Neuronal stem cell (in vitro differentiated cells): ENCODE measurements around the gene NKAIN4.
A peak's percentile ranks its signal among the peaks of the same experiment; 100 is the strongest.

Experiments
- DNase-seq: peaks from one replicate; pipeline ENCODE4 v3.0.0-alpha.2; 2013; ENCODE audit warnings: low spot score
- H2AFZ ChIP-seq: one replicate; pipeline ENCODE4 v1.6.1; 2013; ENCODE audit warnings: mild to moderate bottlenecking, low read length, inconsistent platforms
- H2AK5ac ChIP-seq: 2 replicates; pipeline ENCODE4 v1.6.1; 2013; ENCODE audit warnings: low read depth, mild to moderate bottlenecking, inconsistent platforms, low read length, moderate library complexity, mixed read lengths
- H2BK120ac ChIP-seq: 2 replicates; pipeline ENCODE4 v1.6.1; 2013; ENCODE audit warnings: low read depth, mild to moderate bottlenecking, inconsistent platforms, low read length, moderate library complexity, mixed read lengths
- H2BK12ac ChIP-seq: one replicate; pipeline ENCODE4 v1.6.1; 2013; ENCODE audit warnings: low read length, inconsistent platforms
- H2BK15ac ChIP-seq: 2 replicates; pipeline ENCODE4 v1.6.1; 2013; ENCODE audit warnings: mild to moderate bottlenecking, low read length, inconsistent platforms, mixed read lengths
- H2BK5ac ChIP-seq: one replicate; pipeline ENCODE4 v1.6.1; 2013; ENCODE audit warnings: inconsistent platforms, mild to moderate bottlenecking, low read length, moderate library complexity
- H3K14ac ChIP-seq: one replicate; pipeline ENCODE4 v1.6.1; 2013; ENCODE audit warnings: low read length, inconsistent platforms
- H3K18ac ChIP-seq: 2 replicates; pipeline ENCODE4 v1.6.1; 2013; ENCODE audit warnings: low read length, inconsistent platforms
- H3K23ac ChIP-seq: 2 replicates; pipeline ENCODE4 v1.6.1; 2013; ENCODE audit warnings: low read depth, mild to moderate bottlenecking, mixed read lengths, low read length, inconsistent platforms; ENCODE audit not compliant: poor library complexity
- H3K27ac ChIP-seq: replicated peaks from 3 replicates; pipeline ENCODE4 v1.5.1; 2013; ENCODE audit warnings: low read length, inconsistent platforms
- H3K27me3 ChIP-seq, 3 experiments: 2 replicates each; pipeline ENCODE4 v1.6.1; 2013; ENCODE audit warnings: low read length in 3 of 3, mild to moderate bottlenecking in 2 of 3, inconsistent platforms in 1 of 3, low read depth in 1 of 3, mixed read lengths in 1 of 3, moderate library complexity in 1 of 3; ENCODE audit not compliant: control insufficient read depth in 3 of 3, insufficient read depth in 3 of 3
- H3K36me3 ChIP-seq, 2 donors: replicated peaks in 1 of 2; 2 replicates each; pipeline ENCODE4 v1.6.1; 2013; ENCODE audit warnings: low read length in 2 of 2; ENCODE audit not compliant: control insufficient read depth in 2 of 2, insufficient read depth in 2 of 2
- H3K4ac ChIP-seq: 2 replicates; pipeline ENCODE4 v1.6.1; 2013; ENCODE audit warnings: inconsistent platforms, mild to moderate bottlenecking, low read length, moderate library complexity
- H3K4me1 ChIP-seq, 2 donors: 1 replicate in 1 of 2; 2 replicates in 1 of 2; pipeline ENCODE4 v1.6.1; 2013; ENCODE audit warnings: low read length in 2 of 2, low read depth in 1 of 2; ENCODE audit not compliant: control insufficient read depth in 2 of 2, insufficient read depth in 1 of 2
- H3K4me2 ChIP-seq: one replicate; pipeline ENCODE4 v1.6.1; 2013; ENCODE audit warnings: mild to moderate bottlenecking, low read length, inconsistent platforms; ENCODE audit not compliant: insufficient read depth, poor library complexity, severe bottlenecking
- H3K4me3 ChIP-seq, 2 donors: 2 replicates each; pipeline ENCODE4 v1.5.1; 2013; ENCODE audit warnings: low read length in 2 of 2, mild to moderate bottlenecking in 2 of 2, inconsistent platforms in 1 of 2, moderate library complexity in 1 of 2
- H3K79me1 ChIP-seq: one replicate; pipeline ENCODE4 v1.6.1; 2013; ENCODE audit warnings: low read depth, mild to moderate bottlenecking, inconsistent platforms, low read length, moderate library complexity
- H3K9ac ChIP-seq: one replicate; pipeline ENCODE4 v1.6.1; 2013; ENCODE audit warnings: mild to moderate bottlenecking, low read depth, low read length, inconsistent platforms; ENCODE audit not compliant: poor library complexity
- H3K9me3 ChIP-seq, 2 donors: replicated peaks in 1 of 2; 2 replicates each; pipeline versions ENCODE3 to v1.6.1; 2013; ENCODE audit warnings: low read length in 2 of 2, mild to moderate bottlenecking in 2 of 2, inconsistent platforms in 1 of 2, low read depth in 1 of 2, mixed read lengths in 1 of 2, moderate library complexity in 1 of 2; ENCODE audit not compliant: control insufficient read depth in 2 of 2, insufficient read depth in 1 of 2
- H4K8ac ChIP-seq: one replicate; pipeline ENCODE4 v1.6.1; 2013; ENCODE audit warnings: low read depth, mild to moderate bottlenecking, inconsistent platforms, low read length, moderate library complexity
- H4K91ac ChIP-seq: one replicate; pipeline ENCODE4 v1.6.1; 2013; ENCODE audit warnings: low read length, low read depth, mild to moderate bottlenecking, inconsistent platforms; ENCODE audit not compliant: poor library complexity
- WGBS, 2 donors: extraction: QIAGEN DNeasy Blood & Tissue Kit; methylation state at CpG; one replicate each; pipeline ENCODE4 v1.1.7; 2013; ENCODE audit warnings: missing lambda C conversion rate in 2 of 2, mixed read lengths in 1 of 2; ENCODE audit not compliant: insufficient read length in 2 of 2, insufficient replicate concordance in 1 of 2; ENCODE audit errors: extremely low coverage in 2 of 2; 5-methylcytosine and 5-hydroxymethylcytosine counted together

The NKAIN4 gene

GRCh38 chr20:63243604-63244247 lies 10.5 kb downstream of the NKAIN4 start:
- Histone ChIP-seq H2AFZ (no peak overlapping the region), H3K4me1 (peaks cover 11 to 23% of the 10 kb centered on the region in 2 donors), H3K9ac (peak overlapping the region; percentile 77), H3K4me3 (no peak overlapping the region), H2BK12ac (no peak overlapping the region), H3K18ac (peak overlapping the region; percentile 71), H2AK5ac (peak overlapping the region; percentile 46), H3K36me3 (peaks cover 0 to 15% of the 10 kb centered on the region in 2 donors), H3K4ac (peak overlapping the region; percentile 37), H4K8ac (no peak overlapping the region), H2BK120ac (no peak overlapping the region), H2BK15ac (no peak overlapping the region), H3K27me3 (no peaks in the 10 kb centered on the region), H3K23ac (peak overlapping the region; percentile 17), H3K14ac (peak overlapping the region; percentile 38), H3K27ac (no peak overlapping the region), H4K91ac (peak overlapping the region; percentile 72), H3K79me1 (peaks cover 5% of the 10 kb centered on the region), H2BK5ac (no peak overlapping the region), H3K9me3 (no peaks in the 10 kb centered on the region), H3K4me2 (no peak overlapping the region)
- no peak for DNase-seq
- no CpG with 5 or more reads among the region's 25 CpGs for WGBS, 2 donors

- no peak overlapping the region for H3K4ac ChIP-seq
- H3K14ac ChIP-seq, result peak overlapping the region; percentile 56
- no peak overlapping the region for H3K9ac ChIP-seq
- no peak overlapping the region for H3K18ac ChIP-seq
- peaks cover 4% of the 10 kb centered on the region for H3K79me1 ChIP-seq
- no CpG with 5 or more reads among the region's 21 CpGs for WGBS, 2 donors
- H3K4me3 ChIP-seq, result no peak overlapping the region
- H3K23ac ChIP-seq, result no peak overlapping the region
- H4K91ac ChIP-seq, result no peak overlapping the region
- H2BK15ac ChIP-seq, result no peak overlapping the region
- no peak for DNase-seq
- no peak overlapping the region for H2BK120ac ChIP-seq
- H3K9me3 ChIP-seq, result no peaks in the 10 kb centered on the region
- H2BK5ac ChIP-seq, result peak overlapping the region; percentile 54
- no peak overlapping the region for H2AK5ac ChIP-seq
- no peak overlapping the region for H2BK12ac ChIP-seq
- H3K27me3 ChIP-seq, result no peaks in the 10 kb centered on the region
- H3K36me3 ChIP-seq, result peaks cover 0 to 15% of the 10 kb centered on the region in 2 donors
- no peak overlapping the region for H3K4me2 ChIP-seq
- H4K8ac ChIP-seq, result no peak overlapping the region
- no peak overlapping the region for H2AFZ ChIP-seq
- H3K27ac ChIP-seq, result no peak overlapping the region
- peaks cover 11 to 19% of the 10 kb centered on the region in 2 donors for H3K4me1 ChIP-seq
These were observed 11.5 kb downstream of the NKAIN4 start for GRCh38 chr20:63242736-63243135.

DNA sequence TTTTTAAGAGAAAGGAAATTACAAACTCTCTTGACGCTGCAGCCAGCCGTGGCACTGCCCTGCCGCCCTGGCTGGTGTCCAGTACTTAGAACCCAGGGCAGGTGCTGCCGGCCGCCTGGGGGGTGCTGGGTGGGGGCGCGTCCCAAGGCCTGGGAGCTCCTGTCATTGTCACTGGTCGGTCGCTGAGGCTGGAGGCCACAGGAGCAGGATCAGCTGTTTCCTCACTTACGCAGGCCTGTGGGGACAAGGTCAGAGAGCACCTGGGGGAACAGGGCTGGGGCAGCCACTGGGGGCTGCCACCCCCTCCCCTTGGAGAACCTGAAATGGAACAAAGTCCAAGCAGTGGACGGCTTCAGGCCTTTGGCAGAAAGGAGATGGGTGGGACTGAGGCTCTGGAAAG lies 13.0 kb downstream of the NKAIN4 start:
- no peak overlapping the region for H2AK5ac ChIP-seq
- H3K14ac ChIP-seq, result no peak overlapping the region
- no peak overlapping the region for H4K91ac ChIP-seq
- no peak overlapping the region for H2BK120ac ChIP-seq
- no peak overlapping the region for H4K8ac ChIP-seq
- H3K18ac ChIP-seq, result peak overlapping the region; percentile 57
- no peak overlapping the region for H3K23ac ChIP-seq
- no peak overlapping the region for H3K27ac ChIP-seq
- WGBS, 2 donors, result no CpG with 5 or more reads among the region's 11 CpGs
- peaks cover 2 to 15% of the 10 kb centered on the region in 2 donors for H3K4me1 ChIP-seq
- H3K9ac ChIP-seq, result no peak overlapping the region
- no peaks in the 10 kb centered on the region for H3K27me3 ChIP-seq
- no peak for DNase-seq
- H2BK5ac ChIP-seq, result peak overlapping the region; percentile 39
- no peak overlapping the region for H3K4me2 ChIP-seq
- peaks cover under 1% of the 10 kb centered on the region for H3K79me1 ChIP-seq
- no peak overlapping the region for H2BK12ac ChIP-seq
- H2BK15ac ChIP-seq, result no peak overlapping the region
- no peak overlapping the region for H3K4me3 ChIP-seq
- H2AFZ ChIP-seq, result no peak overlapping the region
- peaks cover 0 to under 1% of the 10 kb centered on the region in 2 donors for H3K36me3 ChIP-seq
- no peaks in the 10 kb centered on the region for H3K9me3 ChIP-seq
- H3K4ac ChIP-seq, result no peak overlapping the region

- Histone ChIP-seq H3K4ac (no peak overlapping the region), H3K18ac (no peak overlapping the region), H4K91ac (no peak overlapping the region), H2AK5ac (peak overlapping the region; percentile 47), H3K9ac (no peak overlapping the region), H3K27ac (no peak overlapping the region), H2BK15ac (no peak overlapping the region), H3K4me1 (peaks cover 9 to 27% of the 10 kb centered on the region in 2 donors), H2AFZ (no peak overlapping the region), H2BK5ac (peak overlapping the region; percentile 8), H3K36me3 (no peaks in the 10 kb centered on the region), H3K9me3 (no peaks in the 10 kb centered on the region), H2BK12ac (no peak overlapping the region), H3K27me3 (no peaks in the 10 kb centered on the region), H3K79me1 (no peaks in the 10 kb centered on the region), H3K14ac (no peak overlapping the region), H3K4me3 (no peak overlapping the region), H3K23ac (peak overlapping the region; percentile 25), H4K8ac (no peak overlapping the region), H3K4me2 (no peak overlapping the region), H2BK120ac (no peak overlapping the region)
- no CpG with 5 or more reads among the region's 11 CpGs for WGBS, 2 donors
- DNase-seq, result no peak
These were observed 14.3 kb downstream of the NKAIN4 start for GRCh38 chr20:63240004-63240403.
